ENCODE results near the gene RNF13.

DNA sequence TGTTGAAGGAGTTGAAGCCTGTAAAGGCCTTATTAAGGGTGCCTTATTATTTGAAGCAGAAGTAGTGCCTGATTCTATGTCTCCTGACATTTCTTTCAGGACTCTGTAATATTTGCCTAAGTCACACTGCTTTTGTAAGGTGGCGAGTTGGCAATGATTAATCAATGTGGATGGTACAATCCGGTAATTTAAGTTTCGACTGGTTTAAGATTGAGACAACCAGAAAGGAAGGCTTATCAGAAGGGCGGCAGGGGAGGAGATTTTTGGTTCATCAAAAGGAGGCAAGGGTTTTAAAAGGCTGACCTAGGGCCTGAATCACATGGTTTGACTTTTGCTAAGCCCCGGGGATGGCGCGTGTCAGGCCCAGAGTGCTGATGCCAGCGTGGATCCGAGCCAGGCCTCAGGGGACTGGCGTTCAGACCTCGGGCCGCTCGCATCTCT lies 830 bp upstream of the RNF13 start:
- TF ChIP-seq, protein P1, sequence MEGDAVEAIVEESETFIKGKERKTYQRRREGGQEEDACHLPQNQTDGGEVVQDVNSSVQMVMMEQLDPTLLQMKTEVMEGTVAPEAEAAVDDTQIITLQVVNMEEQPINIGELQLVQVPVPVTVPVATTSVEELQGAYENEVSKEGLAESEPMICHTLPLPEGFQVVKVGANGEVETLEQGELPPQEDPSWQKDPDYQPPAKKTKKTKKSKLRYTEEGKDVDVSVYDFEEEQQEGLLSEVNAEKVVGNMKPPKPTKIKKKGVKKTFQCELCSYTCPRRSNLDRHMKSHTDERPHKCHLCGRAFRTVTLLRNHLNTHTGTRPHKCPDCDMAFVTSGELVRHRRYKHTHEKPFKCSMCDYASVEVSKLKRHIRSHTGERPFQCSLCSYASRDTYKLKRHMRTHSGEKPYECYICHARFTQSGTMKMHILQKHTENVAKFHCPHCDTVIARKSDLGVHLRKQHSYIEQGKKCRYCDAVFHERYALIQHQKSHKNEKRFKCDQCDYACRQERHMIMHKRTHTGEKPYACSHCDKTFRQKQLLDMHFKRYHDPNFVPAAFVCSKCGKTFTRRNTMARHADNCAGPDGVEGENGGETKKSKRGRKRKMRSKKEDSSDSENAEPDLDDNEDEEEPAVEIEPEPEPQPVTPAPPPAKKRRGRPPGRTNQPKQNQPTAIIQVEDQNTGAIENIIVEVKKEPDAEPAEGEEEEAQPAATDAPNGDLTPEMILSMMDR (conservative IDR thresholded peaks at IDR 0.05 in 1 of 2, IDR thresholded peaks at IDR 0.05 in 1 of 2; ENCODE audit: low read depth in 1 of 2, low read length in 2 of 2) = no peak
- TF ChIP-seq EZH2 (IDR thresholded peaks at IDR 0.05; ENCODE audit: low read length, missing control alignments) = no peak

All from fibroblast of lung (primary cell).